NCI-H82 (cell line): ENCODE measurements around the gene LRRD1.
A peak's percentile ranks its signal among the peaks of the same experiment; 100 is the strongest.
"Not testable (repeated sequence)": the region's sequence is repeated elsewhere in the genome, so short reads cannot be mapped to it uniquely, and the experiment has no call there.

Experiments used
- DNase-seq: peaks from one replicate; lab custom pipeline; 2025; lab: John Stamatoyannopoulos, UW

The LRRD1 gene

GRCh38 chr7:92178928-92179924, at the start of gene LRRD1:
TSS of gene LRRD1 (minus strand) at chr7:92179142. CDS start at chr7:92165202, 13,940 bp downstream.
- peak; percentile 72 for DNase-seq

GRCh38 chr7:92228742-92229141, 49.8 kb upstream of the LRRD1 start:
- DNase-seq, result no peak

GRCh38 chr7:92228100-92228499, 49.2 kb upstream of the LRRD1 start:
- no peak for DNase-seq

- no peak for DNase-seq
Observed at GRCh38 chr7:92226981-92227380, 48.0 kb upstream of the LRRD1 start.

GRCh38 chr7:92221766-92222165, 42.8 kb upstream of the LRRD1 start:
- no peak for DNase-seq

- no peak for DNase-seq
Observed at GRCh38 chr7:92206672-92207071, 27.7 kb upstream of the LRRD1 start.

- DNase-seq, result no peak
Observed at GRCh38 chr7:92205987-92206386, 27.0 kb upstream of the LRRD1 start.

GRCh38 chr7:92200791-92201190, 21.8 kb upstream of the LRRD1 start:
- DNase-seq, result no peak

- DNase-seq, result no peak
Observed at GRCh38 chr7:92192326-92192725, 13.4 kb upstream of the LRRD1 start.

- not testable (repeated sequence) for DNase-seq
Observed at GRCh38 chr7:92189246-92189645, 10.3 kb upstream of the LRRD1 start.

GRCh38 chr7:92184294-92184693, 5.4 kb upstream of the LRRD1 start:
- not testable (repeated sequence) for DNase-seq

- DNase-seq, result peak; percentile 10
Observed at GRCh38 chr7:92177362-92177761, 1.6 kb downstream of the LRRD1 start.

GRCh38 chr7:92169529-92169928, 9.4 kb downstream of the LRRD1 start:
- DNase-seq, result not testable (repeated sequence)

- no peak for DNase-seq
Observed at GRCh38 chr7:92161271-92161670, 17.7 kb downstream of the LRRD1 start.

- no peak for DNase-seq
Observed at GRCh38 chr7:92158660-92159575, 20.0 kb downstream of the LRRD1 start.

GRCh38 chr7:92156990-92157389, 22.0 kb downstream of the LRRD1 start:
- DNase-seq, result peak; percentile 79

- no peak for DNase-seq
Observed at GRCh38 chr7:92155108-92155739, 23.7 kb downstream of the LRRD1 start.

- no peak for DNase-seq
Observed at GRCh38 chr7:92150450-92151017, 28.4 kb downstream of the LRRD1 start.

- DNase-seq, result no peak
Observed at GRCh38 chr7:92149736-92150239, 29.2 kb downstream of the LRRD1 start.

- not testable (repeated sequence) for DNase-seq
Observed at GRCh38 chr7:92143192-92143880, 35.6 kb downstream of the LRRD1 start.

GRCh38 chr7:92142791-92143190, 36.2 kb downstream of the LRRD1 start:
- DNase-seq, result not testable (repeated sequence)
